Pons (tissue), 1 donor: ENCODE results near the gene OR2T4.

Experiments used
- DNase-seq: peaks from one replicate; pipeline ENCODE4 v3.0.0-alpha.2; 2016; ENCODE audit warnings: low spot score

OR2T4 gene, protein sequence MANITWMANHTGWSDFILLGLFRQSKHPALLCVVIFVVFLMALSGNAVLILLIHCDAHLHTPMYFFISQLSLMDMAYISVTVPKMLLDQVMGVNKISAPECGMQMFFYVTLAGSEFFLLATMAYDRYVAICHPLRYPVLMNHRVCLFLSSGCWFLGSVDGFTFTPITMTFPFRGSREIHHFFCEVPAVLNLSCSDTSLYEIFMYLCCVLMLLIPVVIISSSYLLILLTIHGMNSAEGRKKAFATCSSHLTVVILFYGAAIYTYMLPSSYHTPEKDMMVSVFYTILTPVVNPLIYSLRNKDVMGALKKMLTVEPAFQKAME

DNA sequence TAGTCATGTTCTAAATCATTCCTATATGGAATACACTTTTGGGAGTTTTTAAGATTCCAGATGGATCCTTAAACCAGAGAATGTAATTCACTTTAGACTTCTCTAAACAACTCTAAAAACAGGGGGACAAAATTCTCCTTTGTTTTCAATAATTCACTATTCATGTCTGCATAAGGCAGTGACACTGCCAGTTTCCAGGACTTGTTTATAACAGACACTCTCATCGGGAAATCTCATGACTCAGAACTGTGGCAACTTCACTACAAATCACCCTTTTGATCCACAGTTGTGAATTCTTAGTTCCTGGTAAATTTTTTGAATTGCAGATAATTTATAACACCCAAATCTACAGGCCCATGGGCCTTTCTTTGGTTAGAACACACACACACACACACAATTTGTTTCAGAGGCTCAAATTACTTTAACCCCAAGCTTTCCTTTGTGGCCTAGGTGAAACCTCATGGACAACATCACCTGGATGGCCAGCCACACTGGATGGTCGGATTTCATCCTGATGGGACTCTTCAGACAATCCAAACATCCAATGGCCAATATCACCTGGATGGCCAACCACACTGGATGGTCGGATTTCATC, at the start of gene OR2T4:
OR2T4 (plus strand) TSS at position 545 of the 595 bp plus-strand sequence; CDS start at position 545, 0 bp downstream.
- peak; percentile 95 for DNase-seq

DNA sequence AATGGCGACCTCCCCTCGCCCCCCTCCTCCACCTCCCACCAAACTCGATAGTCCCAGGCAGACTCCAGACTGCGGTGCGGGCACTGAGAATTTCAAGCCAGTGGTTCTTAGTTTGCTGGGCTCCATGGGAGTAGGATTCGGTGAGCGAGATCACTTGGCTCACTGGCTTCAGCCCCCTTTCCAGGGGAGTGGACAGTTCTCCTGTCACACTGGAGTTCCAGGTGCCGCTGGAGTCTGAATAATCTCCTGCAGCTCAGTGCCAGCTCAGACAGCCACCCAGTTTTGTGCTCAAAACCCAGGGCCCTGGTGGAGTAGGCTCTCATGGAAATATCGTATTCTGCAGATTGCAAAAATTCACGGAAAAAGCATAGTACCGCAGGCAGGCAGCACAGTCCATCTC, 44.7 kb upstream of the OR2T4 start:
- DNase-seq: no peak

GRCh38 chr1:248324468-248324867, 37.0 kb upstream of the OR2T4 start, which contains the start of gene OR2M7:
Gene OR2M7, minus strand, starts transcription at chr1:248324568. Its CDS starts 0 bp downstream, at chr1:248324568.
- no peak for DNase-seq

GRCh38 chr1:248343451-248343850, 18.0 kb upstream of the OR2T4 start:
- no peak for DNase-seq

DNA sequence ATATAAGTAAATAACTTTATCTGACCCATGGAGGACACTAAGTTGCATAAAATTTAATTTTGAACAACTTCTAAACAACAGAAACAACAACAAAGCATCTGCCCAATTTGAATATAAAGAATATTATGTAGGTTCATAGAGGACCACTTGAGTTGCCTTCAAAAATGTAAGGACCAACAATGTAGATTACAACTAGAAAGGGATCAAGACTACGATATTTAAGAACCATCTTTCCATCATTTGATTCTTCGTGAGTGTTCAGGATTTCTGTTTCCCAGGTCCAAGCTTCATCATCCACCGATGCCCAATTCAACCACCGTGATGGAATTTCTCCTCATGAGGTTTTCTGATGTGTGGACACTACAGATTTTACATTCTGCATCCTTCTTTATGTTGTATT, 13.0 kb upstream of the OR2T4 start, which contains the start of gene OR14C36:
OR14C36 (plus strand) TSS at position 301 of the 400 bp plus-strand sequence; CDS start at position 301, 0 bp downstream.
- no peak for DNase-seq

DNA sequence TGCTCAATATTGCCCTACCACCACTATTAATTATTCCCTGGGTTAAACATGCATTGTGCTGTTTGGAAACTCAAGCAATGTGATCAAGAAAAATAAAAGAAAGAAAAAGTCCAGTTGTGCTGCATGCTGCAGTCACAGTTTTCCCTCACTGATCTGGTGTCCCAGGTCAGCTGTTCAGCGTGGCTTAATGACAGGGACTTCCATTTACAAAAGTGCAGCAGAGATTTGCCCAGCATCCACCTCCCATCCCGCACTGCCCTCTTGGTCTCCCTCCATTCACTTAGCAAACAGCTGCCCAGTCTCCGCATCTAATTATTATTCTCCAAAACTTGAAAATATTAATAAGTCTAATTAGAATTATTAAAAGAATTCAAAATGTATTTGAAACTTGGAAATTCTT, 2.0 kb upstream of the OR2T4 start:
- peak; percentile 72 for DNase-seq

GRCh38 chr1:248366609-248367008, 5.1 kb downstream of the OR2T4 start:
- DNase-seq: no peak

DNA sequence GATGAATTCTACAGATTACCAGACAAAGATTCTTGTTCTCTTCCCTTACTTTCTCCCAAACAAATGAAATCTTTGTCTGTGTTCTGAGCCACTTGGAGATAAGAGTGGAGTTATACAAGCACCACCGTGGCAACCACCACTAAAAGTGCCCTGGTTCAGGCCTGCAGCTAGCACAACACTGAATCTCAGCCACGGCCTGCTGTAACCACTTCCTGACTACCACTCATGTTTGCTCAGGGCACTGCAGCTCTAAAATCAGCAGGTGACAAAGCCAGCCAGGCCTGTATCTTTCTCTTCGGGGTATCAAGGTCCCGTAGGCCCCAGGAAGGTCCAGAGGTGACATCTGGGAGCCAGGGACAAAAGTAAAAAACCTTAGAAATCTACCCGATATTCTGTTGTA, 10.9 kb downstream of the OR2T4 start:
- DNase-seq: no peak

DNA sequence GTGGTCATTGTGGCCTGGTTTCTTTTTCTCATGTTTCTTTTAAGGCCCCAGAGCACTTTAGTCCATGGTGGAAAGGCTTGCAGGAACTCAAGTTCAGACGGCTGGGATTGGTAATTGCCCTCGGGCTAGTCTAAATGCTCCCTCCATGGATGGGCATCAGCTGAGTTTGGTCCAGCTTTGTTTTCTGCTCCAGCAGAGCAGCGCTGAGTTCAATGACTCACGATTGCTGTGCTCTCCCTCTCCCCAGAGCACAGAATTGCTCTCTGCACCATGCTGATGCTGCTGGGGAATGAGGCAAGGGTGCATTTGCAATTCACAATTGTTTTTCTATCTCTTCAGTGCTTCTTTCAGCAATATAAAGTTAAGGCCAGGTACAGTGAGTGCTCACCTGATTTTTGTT, 12.3 kb downstream of the OR2T4 start:
- no peak for DNase-seq

GRCh38 chr1:248375446-248375845, 14.0 kb downstream of the OR2T4 start, which contains the start of gene OR2T6:
Gene OR2T6, plus strand, starts transcription at chr1:248375746. Its CDS starts 11,863 bp downstream, at chr1:248387609.
- DNase-seq: no peak

DNA sequence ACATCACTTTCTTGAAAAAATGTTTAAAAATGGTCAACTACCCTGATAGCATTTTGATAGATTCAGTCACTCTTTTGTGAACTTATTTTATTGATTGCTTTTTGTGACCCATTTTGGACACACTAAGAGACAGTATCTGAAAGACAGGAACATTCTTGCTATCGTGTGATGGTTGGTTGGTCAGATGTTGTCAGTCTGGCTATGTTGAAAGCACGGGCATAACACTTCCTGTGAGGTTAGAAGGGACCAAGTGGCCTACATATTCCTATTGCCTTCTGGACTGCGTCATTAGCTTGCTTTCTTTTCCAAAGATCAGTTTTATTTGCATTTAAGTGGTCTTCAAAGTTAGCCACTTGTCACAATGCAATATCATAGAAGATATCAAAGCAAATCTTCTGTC, 15.5 kb downstream of the OR2T4 start:
- DNase-seq: no peak

GRCh38 chr1:248380854-248381253, 19.4 kb downstream of the OR2T4 start:
- no peak for DNase-seq

DNA sequence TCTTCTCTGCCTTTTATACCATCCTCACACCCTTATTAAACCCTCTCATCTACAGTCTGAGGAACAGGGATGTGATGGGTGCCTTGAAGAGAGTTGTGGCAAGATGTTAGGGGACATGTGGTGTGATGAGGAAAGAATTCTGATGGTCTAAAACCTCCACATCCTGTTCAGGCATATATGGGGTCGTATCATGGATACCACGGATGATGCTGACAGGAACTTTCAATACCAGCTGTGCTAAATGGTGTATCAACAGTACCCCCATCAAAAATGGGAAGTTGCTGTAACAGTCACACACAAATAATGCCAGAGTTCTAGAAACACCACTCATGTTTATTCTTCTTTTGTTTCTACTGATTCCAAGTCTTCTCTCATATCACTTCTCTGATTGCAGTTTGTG, 27.0 kb downstream of the OR2T4 start:
- DNase-seq: no peak

DNA sequence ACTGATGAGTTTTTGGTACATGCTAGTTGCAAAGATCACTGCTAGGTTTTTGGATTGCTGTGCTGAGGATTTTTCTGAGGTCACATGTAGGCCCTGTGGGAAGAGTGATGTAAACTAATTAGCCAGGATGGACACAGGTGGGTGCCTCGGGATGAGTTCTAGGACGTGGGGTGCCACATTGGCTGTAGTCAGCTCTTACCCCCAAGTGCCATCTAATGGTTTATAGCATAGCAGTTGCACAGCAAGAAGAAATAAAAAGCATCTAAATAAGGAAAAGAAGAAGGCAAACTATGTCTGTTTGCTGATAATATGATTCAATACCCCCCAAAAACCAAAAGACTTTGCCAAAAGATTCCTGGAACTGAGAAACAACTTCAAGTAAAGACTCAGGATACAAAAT, 31.6 kb downstream of the OR2T4 start:
- peak; percentile 21 for DNase-seq

DNA sequence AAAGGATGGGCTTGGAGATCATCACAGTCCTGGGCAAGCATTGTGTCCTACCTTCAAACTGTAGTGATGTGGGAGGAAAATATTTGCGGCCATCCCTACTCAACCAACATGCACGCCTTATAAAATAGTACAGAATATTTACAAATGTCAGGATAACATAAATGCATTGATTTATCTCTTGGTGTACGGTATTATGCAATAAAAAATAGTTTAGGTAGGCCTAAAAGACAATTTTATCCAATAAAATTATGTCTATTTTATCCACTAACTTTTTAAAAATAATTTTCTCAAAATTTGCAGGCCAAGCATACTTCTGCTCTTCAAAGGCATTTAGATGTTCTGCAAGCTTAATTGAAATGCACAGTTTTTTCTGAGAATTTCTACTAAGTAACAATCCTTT, 41.3 kb downstream of the OR2T4 start, which contains the start of gene OR2T1:
OR2T1 (plus strand) TSS at position 301 of the 400 bp plus-strand sequence. CDS start 3,100 bp downstream, outside the sequence.
- DNase-seq: no peak

GRCh38 chr1:248404024-248404423, 42.6 kb downstream of the OR2T4 start:
- no peak for DNase-seq

DNA sequence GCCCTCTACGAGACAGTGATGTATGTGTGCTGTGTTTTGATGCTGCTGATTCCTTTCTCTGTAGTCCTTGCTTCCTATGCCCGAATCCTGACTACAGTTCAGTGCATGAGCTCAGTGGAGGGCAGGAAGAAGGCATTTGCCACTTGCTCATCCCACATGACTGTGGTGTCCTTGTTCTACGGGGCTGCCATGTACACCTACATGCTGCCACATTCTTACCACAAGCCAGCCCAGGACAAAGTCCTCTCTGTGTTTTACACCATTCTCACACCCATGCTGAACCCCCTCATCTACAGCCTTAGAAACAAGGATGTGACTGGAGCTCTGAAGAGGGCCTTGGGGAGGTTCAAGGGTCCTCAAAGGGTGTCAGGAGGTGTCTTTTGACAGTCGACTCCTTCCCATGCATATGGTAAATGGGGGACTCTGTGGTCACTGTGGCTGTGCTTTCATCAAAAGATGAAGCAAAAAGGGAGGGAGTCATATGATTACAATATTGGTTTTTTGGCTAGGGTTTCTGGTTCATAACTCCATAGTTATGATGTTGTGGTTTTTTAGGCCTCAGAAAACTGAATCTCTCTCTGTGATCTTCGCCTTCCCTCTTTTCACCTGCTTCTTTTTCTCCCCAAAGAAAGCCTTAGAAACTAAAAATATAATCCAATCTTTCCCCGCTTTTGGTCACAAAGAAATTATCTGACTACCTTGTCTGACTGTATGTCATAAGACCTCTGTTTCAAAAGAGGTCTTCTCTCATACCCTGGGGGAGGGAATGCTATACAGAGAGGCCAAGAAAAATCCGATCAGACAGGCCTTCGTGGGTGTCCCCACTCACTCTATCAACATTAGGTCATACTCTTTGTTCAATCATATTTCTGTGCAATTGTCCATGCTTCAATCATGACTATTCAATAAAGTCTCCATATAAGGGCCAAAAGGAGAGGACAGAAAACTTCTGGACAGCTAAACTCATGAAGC, 45.5 kb downstream of the OR2T4 start:
- no peak for DNase-seq
